Stimulated activated CD8-positive, alpha-beta memory T cell treated with anti-CD3 and anti-CD28 coated beads, Interleukin-7, amount 100 ng/mL, for 24 hours (primary cell): ENCODE data around the gene GAS1.

ENCODE experiments used
- DNase-seq: peaks from one replicate; pipeline ENCODE4 v3.0.0-alpha.2; 2020; ENCODE audit warnings: low read depth

Gene GAS1

DNA sequence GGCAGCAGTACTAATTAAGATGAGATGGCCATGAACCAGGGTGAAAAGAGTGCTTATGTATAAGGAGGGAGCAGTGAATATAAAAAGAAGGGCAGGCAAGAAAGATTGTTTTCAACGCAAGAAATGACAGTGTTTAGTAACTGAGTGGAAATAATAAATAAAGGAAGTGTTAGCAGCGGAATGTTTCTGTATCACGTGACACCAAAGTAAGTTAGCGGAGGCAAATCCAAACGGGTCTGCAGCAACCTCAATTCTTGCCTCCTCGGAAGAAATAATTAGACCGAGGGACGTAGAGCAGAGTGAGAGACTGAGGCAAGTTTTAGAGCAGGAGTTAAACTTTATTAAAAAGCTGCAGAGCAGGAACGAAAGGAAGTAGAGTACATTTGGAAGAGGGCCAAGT lies 15.4 kb upstream of the GAS1 start:
- no peak for DNase-seq

DNA sequence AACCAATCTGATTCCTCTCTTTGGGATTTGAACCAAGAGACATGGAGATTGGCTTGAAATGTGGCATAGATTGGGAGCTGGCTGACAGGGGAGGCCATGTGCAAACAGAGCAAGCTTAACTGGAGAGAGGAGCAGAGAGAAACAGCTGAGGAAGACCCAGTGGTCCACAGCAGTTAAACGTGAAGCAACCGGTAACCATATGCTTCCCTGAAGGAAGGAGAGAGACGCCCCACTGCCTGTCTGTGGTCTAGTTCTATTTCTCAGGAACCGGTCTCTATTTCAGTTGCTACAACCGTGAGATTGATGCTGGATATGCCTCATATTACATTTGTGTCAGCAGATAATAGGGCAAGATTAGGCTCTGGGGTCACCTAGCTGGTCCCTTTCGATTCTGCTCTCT lies 13.6 kb upstream of the GAS1 start:
- DNase-seq = no peak

DNA sequence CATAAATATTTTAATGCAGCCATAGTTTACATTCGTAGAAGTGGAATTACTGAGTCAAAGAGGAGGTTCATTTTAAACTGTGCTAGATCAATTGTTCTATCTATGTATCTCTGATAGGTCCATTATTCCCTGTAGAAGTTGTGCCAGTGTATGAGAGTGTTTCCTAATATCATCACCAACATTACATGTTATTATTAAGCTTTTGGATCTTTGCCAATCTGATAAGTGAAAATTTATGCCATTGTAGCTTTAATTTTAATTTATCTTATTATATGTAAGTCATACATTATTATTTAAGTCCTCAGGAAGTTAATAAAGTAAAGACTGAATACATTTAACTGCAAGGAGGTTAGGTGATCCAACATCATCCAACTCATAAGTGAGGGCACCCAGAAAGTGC lies 10.9 kb upstream of the GAS1 start:
- no peak for DNase-seq

DNA sequence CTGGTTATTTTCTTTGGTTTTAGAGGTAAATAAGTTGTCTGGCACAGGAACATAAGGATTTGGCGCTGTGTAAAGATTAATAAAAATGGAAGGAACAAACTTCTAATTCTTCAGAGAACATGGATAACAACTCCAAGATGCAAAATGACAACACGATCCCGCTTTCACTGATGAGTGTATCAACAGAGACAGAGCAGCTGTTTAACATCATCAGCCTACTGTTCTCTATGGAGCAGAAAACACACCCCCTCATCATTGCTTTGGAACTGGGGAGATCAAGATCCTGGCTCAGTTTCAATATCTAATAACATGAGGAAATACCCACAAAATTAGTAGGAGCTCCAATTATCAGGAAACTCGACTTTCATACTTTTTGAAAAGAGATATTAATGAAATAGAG lies 8.3 kb upstream of the GAS1 start:
- DNase-seq = no peak

DNA sequence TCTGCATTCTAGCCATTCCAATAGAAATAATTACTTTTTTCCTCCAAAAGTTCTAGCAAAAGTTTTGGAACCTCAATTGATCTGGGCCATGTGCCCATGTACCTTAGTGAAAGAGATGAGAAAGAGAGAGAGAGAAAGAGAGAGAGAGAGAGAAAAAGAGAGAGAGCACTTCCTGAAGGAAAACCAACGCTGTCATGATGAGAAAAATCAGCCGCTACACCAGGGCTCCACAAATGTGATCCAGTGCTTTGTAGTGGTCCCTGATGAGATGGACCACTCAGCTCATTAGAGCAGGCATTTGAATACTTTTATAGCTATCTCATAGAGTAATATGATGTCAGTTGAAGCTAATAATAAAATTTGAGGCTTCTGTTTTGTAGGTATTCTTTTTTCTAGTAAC lies 7.7 kb upstream of the GAS1 start:
- DNase-seq = no peak

DNA sequence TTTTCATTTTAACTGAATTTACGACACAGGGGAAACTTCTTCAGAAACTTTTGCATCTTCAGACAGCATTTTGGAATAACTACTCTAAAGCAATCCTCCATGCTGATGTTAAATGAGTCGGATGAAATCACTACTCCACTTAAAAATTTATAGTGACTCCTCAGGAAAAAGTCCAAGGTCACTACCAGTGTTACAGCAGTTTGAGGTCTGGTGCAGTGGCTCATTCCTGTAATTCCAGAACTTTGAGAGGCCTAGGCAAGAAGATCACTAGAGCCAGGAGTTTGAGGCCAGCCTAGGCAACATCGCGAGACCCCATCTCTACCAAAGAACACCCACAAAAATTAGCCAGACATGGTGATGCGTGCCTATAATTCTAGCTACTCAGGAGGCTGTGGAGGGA lies 5.9 kb upstream of the GAS1 start:
- DNase-seq = no peak

DNA sequence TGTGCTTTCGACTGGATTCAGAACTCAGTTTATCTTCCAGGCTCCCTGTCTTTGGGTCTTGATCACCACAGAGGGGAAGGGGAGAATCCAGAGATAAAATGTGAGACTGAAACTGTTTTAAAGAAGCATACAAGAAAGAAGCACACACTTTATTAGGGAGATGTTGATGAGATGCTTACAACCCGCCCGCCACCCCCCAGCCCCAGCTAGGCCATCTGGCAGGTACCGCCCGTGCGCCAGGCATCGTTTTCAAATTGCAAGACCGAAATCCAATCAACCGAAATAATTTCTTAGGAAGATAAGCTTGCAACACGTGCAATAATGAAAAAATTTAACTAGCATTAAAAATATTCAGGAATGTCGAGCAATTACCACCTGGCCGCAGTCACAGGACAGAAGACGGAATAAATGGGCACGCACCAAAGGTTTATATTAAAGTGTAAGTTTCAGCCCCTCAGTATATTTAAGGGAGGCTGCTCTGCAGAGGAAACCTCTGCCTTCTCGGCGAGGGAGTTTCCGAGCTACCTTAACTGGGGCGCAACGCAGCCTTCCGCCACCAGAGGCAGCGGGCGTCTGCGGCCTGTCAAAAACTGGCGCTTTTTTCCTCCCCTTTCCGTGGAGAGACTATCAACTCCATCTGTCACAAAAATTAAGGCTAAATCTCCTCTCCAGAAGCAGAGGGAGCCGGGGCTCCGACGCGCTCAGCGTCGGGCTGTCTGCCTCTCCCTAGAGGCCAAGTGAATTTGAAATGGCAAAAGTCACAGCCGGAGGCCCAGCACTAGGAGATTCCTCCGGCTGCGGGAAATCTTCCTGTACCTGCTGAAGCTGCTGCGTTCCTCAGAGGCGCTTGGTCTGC lies 996 bp upstream of the GAS1 start:
- peak; percentile 53 for DNase-seq

DNA sequence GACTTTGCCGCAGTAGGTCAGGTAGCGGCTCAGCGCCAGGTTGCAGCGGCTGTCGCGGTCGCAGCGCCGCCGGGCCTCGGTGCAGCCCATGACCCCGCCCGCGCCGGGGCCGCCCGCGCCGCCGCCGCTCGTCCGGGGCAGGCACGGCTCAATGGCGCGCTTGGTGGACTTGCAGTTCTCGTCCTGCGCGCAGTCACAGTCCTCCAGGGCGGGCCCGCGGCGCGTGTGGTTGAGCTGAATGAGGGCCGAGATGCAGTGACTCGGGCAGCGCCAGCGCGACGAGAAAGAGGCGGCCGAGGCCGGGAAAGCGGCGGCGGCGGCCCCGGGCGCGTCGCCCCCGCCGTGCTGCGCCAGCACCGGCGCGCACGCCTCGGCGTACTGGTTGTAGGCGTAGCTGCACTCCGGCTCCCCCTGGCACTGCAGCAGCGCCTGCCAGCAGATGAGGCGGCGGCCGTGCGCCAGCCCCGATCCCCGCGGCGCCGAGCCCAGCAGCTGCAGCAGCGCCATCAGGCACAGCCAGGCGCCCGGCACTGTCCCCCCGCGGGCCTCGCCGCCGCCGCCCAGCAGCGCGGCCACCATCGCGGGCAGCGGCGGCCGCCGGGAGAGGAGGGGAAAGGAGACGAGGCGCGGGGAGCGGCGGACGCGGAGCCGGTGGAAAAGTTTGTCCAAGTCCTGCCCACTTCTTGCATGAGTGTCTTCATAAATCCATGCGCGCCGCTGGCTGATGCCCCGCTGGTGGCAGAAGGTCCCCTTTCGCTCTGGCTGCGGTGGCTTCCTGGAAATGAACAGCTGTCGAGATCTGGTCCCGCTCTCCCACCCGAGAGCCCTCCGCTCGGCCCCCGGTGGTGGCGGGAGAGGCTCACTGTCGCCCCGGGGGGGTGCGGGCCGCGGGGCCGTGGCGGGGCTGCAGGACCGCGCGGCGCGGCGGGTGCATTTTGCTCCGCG lies 833 bp downstream of the GAS1 start:
- DNase-seq = peak; percentile 23

DNA sequence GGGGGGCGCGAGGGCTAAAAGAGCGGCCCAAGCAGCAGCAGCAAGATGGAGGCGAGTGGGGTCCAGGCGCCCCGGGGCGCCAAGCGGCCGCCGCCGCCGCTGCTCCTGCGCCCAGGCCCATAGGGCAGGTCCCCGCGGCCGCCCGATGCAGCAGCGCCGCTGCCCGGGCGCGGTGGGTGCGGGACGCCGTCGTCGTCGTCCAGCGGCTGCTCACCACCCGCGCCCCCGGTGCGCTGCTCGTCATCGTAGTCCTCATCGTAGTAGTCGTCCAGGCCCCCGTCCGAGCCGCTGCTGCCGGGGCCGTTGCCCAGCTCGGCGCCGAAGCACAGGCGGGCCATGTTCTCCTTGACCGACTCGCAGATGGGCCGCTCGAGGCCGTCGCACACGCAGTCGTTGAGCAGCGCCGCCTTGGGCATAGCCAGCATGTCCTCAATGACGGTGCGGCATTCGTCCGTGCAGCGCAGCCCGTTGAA lies 1.5 kb downstream of the GAS1 start:
- DNase-seq = no peak

DNA sequence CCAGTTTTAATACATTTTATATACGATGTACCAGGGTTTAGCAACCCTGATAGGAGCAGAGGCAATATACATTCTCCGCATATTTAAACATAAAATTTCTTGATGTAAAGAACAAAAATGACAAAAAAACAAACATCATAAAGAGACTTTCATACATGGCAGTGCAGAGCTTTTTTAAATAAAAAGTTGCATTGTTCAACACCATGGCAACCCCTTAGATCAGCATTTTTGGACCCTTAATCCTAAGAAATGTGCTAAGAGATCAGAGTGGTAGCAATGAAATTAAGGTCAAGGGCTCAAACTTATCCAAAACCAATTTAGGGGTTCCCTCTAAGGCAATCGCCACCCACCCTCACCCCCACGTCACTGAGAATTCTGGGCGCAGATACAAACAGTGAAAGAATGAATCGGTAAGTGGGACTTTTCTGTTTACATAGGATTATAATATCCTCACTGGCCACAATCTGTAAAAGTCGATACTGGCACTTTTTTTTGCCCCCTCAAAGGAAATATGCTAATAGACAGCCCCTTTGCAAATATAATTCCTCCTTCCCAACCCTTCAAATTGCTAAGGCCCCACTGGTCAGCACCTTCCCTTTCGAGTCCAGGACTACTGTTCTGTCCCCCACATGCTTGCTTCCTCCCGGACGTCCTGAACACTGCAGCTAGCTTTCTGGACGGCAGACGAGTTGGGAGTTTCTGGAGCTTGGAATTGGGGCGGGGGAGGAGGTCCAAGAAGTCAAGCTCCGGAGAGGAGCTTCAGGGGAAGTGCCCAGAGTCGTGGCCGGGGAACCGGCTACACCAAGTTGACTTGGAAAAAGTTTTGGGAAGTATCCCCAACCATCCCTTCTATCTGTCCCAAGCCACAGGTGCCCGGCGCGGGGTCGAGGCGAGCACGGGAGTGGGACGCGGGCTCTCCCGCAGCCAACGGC lies 2.2 kb downstream of the GAS1 start:
- no peak for DNase-seq

DNA sequence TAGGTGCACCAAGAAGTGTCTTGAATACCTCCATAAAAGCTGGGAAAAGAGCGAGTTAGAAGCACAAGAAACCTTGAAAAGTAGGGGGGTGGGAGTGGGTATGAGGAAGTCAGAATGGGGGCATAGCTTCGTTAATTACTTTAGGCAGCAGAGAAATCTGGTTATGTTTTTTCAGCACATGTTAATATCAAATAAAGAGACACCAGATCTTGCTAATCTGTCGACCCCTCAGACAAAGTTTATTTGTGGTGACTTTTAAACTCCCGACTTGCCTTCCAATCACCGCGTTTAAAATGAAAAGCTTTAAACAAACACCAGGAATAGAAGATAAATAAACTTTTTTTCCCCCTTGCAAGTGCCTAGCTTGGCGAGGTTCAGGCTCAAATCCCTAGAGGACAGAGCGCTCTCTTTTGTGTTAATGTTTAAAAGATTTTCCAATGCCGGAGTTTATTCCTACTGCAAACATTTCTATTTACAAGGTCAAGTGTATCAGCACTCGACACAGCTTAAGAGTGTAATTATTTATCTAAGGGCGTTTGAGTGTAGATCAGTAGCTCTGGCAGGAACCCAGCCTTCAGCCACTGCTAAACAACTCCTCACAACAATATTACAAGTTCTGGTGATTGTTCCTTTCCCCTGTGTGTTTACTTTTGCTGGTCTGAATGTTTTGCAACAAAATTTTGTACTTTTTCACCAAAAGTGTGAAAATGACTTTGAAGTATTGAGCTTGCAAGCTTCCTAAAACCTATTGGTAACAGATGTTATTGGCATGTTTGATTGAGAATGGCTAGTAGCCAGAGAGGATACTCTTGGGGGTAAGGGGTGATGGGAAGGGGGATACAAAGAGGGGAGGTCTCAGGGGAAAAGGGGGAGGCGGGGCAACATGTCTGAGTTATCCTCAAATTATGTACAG lies 3.8 kb downstream of the GAS1 start:
- DNase-seq = no peak

DNA sequence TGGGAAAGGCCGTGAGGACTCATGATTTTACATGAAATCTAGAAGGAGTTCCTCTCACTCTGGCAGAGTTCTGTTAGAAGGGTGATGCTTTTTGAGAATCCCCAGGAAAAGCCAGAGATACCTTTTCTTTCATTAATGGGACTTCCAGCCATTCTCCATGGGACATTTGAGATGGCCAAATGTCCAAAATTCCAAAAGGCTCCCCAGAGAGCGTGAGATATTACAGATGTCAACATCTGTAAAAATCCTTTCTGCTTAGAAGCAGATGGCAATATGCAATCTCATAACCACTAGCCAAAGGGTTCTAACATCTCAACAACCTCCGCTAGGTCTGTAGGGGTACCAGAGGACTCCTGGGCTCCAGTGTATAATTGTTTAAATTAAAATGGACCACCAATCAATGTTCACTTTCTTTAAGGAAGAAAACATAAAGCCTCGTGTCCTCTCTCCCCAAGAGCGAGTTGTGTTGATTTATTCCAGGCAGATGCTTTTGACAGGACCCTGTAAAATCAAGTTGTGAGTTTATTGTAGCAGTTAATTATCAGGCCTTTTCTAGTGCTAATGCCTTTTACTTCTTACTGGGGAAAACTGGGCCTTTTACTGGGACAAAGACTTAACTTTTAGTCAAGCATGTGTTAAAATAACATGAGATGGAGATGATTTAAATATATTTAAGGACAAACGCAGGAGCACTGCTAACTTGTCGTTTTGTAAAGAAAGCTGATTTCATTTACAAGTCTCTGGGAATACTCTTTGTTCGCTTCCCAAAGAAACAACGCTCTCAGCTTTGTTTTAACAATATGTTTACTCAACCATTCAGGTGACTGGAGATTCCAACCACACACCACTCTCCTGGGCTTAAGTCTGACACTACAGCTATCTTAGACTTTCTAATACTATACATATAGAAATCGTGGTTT lies 4.8 kb downstream of the GAS1 start:
- no peak for DNase-seq

DNA sequence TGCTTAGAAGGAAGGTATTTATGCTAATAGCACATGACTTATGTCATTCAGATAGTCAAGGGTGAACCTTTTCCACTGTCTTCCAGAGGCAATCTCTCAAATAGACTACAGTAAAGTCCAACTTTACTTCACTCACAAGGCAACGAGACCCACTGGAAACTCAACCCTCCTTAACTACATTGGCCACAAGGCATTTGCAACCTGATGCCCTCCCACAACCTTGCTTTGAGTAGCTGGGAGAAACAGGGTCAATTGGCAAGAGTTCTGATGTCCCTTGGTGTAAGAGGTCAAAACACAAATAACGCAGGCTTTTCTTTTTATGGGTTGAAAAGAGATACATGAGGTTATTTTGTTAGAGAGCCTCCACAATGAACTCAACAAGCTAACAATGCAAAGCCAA lies 6.1 kb downstream of the GAS1 start:
- DNase-seq = no peak

DNA sequence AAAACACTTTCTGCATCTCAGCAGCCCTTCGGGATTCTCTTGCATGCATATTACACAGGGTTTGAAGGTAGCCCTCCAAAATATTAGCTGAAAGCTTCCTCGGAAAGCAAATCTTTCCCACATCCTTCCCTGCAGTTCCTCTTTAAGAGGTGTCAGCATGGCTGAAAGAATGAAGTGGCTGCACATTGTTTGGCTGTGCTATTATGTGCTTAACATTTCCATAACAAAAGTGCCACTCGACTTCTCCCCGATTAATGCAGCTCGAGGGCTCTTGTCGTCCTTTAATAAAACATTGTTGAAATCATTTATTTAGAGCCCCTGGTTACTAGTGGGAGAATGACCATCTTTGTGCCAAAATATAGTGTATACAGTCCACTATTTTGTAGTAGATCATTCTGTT lies 6.5 kb downstream of the GAS1 start:
- DNase-seq = no peak

DNA sequence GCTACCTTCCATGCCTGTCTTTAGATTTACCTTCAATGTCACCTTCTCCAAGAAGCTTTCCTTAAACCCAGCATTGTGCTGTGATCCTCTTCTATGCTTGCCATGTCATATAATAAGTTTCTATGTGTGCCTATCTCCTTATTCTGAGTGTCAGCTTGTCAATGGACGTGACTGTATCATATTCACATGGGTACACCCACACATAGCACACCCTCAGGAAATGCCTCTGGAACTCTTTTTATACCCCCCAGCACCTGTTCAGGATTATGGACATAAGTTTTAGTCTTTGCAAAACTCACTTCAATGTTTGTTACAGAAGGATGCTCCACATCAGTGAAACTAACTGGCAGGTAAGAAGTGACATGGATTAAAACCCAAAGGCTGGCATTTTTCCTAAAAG lies 7.4 kb downstream of the GAS1 start:
- DNase-seq = no peak

DNA sequence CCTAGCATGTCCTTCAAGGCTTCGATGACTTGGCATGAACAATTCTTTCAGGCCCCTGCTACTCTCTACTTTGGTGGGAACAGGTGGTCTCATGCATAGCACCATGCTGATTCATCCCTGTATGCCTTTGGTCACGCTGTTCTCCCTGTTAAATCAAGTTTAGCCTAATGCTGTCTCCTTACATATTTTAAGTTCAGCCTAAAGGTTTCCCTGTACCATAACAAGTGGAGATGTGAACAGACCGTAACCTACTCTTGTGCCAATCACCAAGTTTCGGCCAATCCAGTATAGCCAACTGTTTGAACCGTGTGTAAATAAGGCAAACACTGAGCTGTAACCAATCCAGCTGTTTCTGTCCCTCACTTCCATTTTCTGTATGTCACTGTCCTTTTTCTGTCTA lies 8.0 kb downstream of the GAS1 start:
- DNase-seq = no peak

DNA sequence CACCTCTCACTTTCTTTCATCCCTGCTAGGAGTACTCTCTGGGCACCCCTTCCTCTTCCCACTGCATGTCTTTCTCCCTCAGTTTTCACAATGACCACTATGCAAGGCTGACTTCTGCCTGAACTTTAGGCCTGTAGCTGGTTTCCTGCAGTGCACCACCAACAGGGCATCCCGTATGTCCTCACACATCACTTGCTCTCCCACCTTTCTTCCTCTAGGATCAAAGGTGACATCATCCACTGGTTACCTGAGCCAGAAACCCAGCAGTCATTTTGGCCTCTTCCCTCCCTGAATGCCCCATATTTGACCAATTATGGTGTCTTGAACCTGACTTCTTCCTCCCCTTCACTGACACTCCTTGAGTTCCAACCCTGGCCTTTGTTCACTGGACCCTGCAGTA lies 8.5 kb downstream of the GAS1 start:
- DNase-seq = no peak

DNA sequence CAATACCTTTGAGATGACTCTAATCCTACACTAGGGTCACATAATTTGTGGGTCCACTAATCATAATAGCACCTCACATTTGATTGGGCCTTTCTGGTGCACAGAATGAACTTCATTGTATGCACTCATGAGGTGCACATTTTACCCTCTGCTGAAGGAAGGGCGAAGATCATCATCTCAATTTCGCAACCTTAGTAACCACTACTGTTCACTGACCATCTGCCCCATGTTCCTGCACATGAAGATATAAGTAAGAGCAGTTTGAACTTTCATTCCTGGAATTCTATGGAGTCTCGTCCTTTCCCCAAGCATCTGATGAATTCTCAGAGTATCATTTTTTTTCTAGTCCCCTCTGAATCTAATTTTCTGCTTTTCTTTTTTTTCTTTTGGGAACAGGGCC lies 21.2 kb downstream of the GAS1 start:
- DNase-seq = no peak

DNA sequence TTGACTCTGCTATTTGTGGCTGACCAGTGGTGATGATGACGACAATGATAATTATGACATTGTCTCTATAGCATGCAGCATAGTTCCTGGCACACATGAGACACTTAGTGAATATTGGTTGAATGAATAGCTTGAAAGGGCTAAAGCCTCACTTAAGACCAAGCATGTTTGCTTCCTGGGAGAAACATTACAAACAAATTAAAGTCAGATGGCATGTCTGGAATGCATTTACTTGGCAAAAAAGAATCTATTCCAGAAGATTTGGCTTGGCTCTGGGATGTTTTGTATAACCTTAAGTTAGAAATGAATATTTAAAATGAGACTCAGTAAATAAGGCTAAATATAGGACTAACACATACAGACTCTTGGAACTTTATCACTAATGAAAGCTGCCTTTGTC lies 21.6 kb downstream of the GAS1 start:
- DNase-seq = no peak

DNA sequence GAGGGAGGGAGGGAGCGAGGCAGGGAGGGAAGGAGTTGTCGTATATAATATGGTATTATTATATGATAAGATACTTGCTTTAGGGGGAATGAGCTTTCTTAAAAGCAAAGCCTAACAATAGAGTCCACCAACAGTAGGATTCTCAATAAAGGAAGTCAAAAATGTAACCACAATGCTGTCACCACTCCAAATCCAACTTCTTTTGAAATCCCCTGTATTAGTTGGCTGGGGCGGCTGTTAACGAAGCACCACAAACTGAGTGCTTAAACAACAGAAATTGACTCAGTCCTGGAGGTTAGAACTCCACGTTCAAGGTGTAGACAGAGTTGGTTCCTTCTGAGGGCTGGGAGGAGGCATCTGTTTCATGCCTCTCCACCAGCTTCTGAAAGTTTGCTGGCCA lies 23.1 kb downstream of the GAS1 start:
- no peak for DNase-seq
